ENCODE measurements around the gene ATG4B. TPM values are rescaled to one million over a fixed set of nuclear protein-coding genes. Genes with fewer than 3 reads are reported as not detected.

The ATG4B gene
- total RNA-seq, 4 donors from 2014 or later: 44.2 to 72.1 (median 66.0) TPM

- peaks cover 0 to 12% (median 5%) of the 10 kb centered on the region in 3 donors for H3K4me1 ChIP-seq
- TF ChIP-seq EP300 (IDR thresholded peaks at IDR 0.05) (no peak), POLR2AphosphoS5 (IDR thresholded peaks at IDR 0.05) (no peak), POLR2A (IDR thresholded peaks at IDR 0.05) (no peak)
- H3K36me3 ChIP-seq: peaks cover 0 to 81% of the 10 kb centered on the region in 2 donors
- no peak overlapping the region for H3K27ac ChIP-seq
- ATAC-seq: no peak
- no peaks in the 10 kb centered on the region for H3K9me3 ChIP-seq
- WGBS, 2 donors (ENCODE audit: low coverage in 1 of 2): 93% methylated on average over 5 of the region's 24 CpGs; no CpG with 5 or more reads in 1 of the 2 donors
- H3K27me3 ChIP-seq: no peaks in the 10 kb centered on the region
- no peak overlapping the region for H3K4me3 ChIP-seq
Observed at GRCh38 chr2:241677392-241677791, 39.9 kb downstream of the ATG4B start.

- Histone ChIP-seq H3K27ac (no peak overlapping the region), H3K27me3 (no peaks in the 10 kb centered on the region), H3K4me1 (peaks cover 0 to 12% (median 5%) of the 10 kb centered on the region in 3 donors), H3K4me3 (no peak overlapping the region), H3K9me3 (no peaks in the 10 kb centered on the region), H3K36me3 (peaks cover 0 to 72% of the 10 kb centered on the region in 2 donors)
- no peak for TF ChIP-seq POLR2AphosphoS5 (IDR thresholded peaks at IDR 0.05)
- no peak for TF ChIP-seq CTCF (IDR thresholded peaks at IDR 0.05)
- no peak for TF ChIP-seq EP300 (IDR thresholded peaks at IDR 0.05)
- no peak for TF ChIP-seq POLR2A (IDR thresholded peaks at IDR 0.05)
- 88 to 92% methylated on average over 6 to 9 of the region's 18 CpGs for WGBS, 2 donors (ENCODE audit: low coverage in 1 of 2)
- ATAC-seq: no peak
Observed at GRCh38 chr2:241678307-241678706, 40.8 kb downstream of the ATG4B start.

GRCh38 chr2:241678784-241679540, 41.5 kb downstream of the ATG4B start:
- H3K27ac ChIP-seq: no peak overlapping the region
- no peaks in the 10 kb centered on the region for H3K27me3 ChIP-seq
- ATAC-seq: no peak
- H3K36me3 ChIP-seq: peaks cover 0 to 66% of the 10 kb centered on the region in 2 donors
- no peak overlapping the region for H3K4me3 ChIP-seq
- H3K4me1 ChIP-seq: peaks cover 0 to 12% (median 5%) of the 10 kb centered on the region in 3 donors
- TF ChIP-seq CTCF (IDR thresholded peaks at IDR 0.05) (no peak), EP300 (IDR thresholded peaks at IDR 0.05) (no peak), POLR2A (IDR thresholded peaks at IDR 0.05) (no peak), POLR2AphosphoS5 (IDR thresholded peaks at IDR 0.05) (no peak)
- 88% methylated on average over 13 to 19 of the region's 22 CpGs for WGBS, 2 donors (ENCODE audit: low coverage in 1 of 2)
- H3K9me3 ChIP-seq: no peaks in the 10 kb centered on the region

- TF ChIP-seq POLR2AphosphoS5 (IDR thresholded peaks at IDR 0.05) (no peak), EP300 (IDR thresholded peaks at IDR 0.05) (no peak), POLR2A (IDR thresholded peaks at IDR 0.05) (no peak), CTCF (IDR thresholded peaks at IDR 0.05) (no peak)
- H3K27me3 ChIP-seq: no peaks in the 10 kb centered on the region
- WGBS, 2 donors (ENCODE audit: low coverage in 1 of 2): 90 to 92% methylated on average over 9 of the region's 12 CpGs
- ATAC-seq: no peak
- H3K4me3 ChIP-seq: no peak overlapping the region
- no peaks in the 10 kb centered on the region for H3K9me3 ChIP-seq
- H3K36me3 ChIP-seq: peaks cover 0 to 64% of the 10 kb centered on the region in 2 donors
- H3K4me1 ChIP-seq: peaks cover 0 to 12% (median 5%) of the 10 kb centered on the region in 3 donors
- H3K27ac ChIP-seq: no peak overlapping the region
Observed at GRCh38 chr2:241680044-241680443, 42.6 kb downstream of the ATG4B start.

GRCh38 chr2:241680827-241681599, 43.5 kb downstream of the ATG4B start:
- ATAC-seq: peak; percentile 85
- peak; percentile 37 for TF ChIP-seq POLR2AphosphoS5 (IDR thresholded peaks at IDR 0.05)
- no peak for TF ChIP-seq POLR2A (IDR thresholded peaks at IDR 0.05)
- Histone ChIP-seq H3K36me3 (peaks cover 0 to 57% of the 10 kb centered on the region in 2 donors), H3K27me3 (no peaks in the 10 kb centered on the region), H3K4me3 (no peak overlapping the region), H3K4me1 (peaks cover 0 to 22% (median 7%) of the 10 kb centered on the region in 3 donors), H3K9me3 (no peaks in the 10 kb centered on the region), H3K27ac (peak overlapping the region in 2 of 4 donors; percentile 42 to 45)
- WGBS, 2 donors (ENCODE audit: low coverage in 1 of 2): 51% methylated on average over 8 to 13 of the region's 14 CpGs
